IPS DF 6.9 (cell line): ENCODE measurements around the gene CAMSAP1.

Experiments used
- DNase-seq: peaks from one replicate; pipeline ENCODE4 v3.0.0-alpha.2; 2013; ENCODE audit warnings: low read depth, low spot score
- H3K27ac ChIP-seq: one replicate; pipeline ENCODE4 v1.5.1; 2013; ENCODE audit warnings: low read length, control low read depth
- H3K27me3 ChIP-seq: 2 replicates; pipeline ENCODE4 v1.6.1; 2013; ENCODE audit warnings: mild to moderate bottlenecking, low read length; ENCODE audit not compliant: control insufficient read depth, insufficient read depth
- H3K36me3 ChIP-seq: 2 replicates; pipeline ENCODE4 v1.6.1; 2013; ENCODE audit warnings: low read length; ENCODE audit not compliant: control insufficient read depth, insufficient read depth
- H3K4me1 ChIP-seq: 2 replicates; pipeline ENCODE4 v1.6.1; 2013; ENCODE audit warnings: low read length; ENCODE audit not compliant: control insufficient read depth, insufficient read depth
- H3K4me3 ChIP-seq: 2 replicates; pipeline ENCODE4 v1.5.1; 2013; ENCODE audit warnings: mild to moderate bottlenecking, low read length
- H3K9me3 ChIP-seq: 2 replicates; pipeline ENCODE4 v1.6.1; 2013; ENCODE audit warnings: low read length, inconsistent platforms; ENCODE audit not compliant: control insufficient read depth, insufficient read depth
- WGBS: extraction: QIAGEN DNeasy Blood & Tissue Kit; methylation state at CpG from one replicate; pipeline ENCODE4 v1.1.7; 2013; ENCODE audit warnings: mixed read lengths, missing lambda C conversion rate; ENCODE audit not compliant: insufficient read length, insufficient coverage; 5-methylcytosine and 5-hydroxymethylcytosine counted together

Gene CAMSAP1

GRCh38 chr9:135927195-135928013 is 20.1 kb upstream of the CAMSAP1 start:
- no CpG with 5 or more reads among the region's 25 CpGs for WGBS
- Histone ChIP-seq H3K27me3 (no peaks in the 10 kb centered on the region), H3K4me3 (no peak overlapping the region)

GRCh38 chr9:135926402-135927194 is 19.3 kb upstream of the CAMSAP1 start:
- no peak overlapping the region for H3K4me3 ChIP-seq

More at GRCh38 chr9:135927195-135928013, 20.1 kb upstream of the CAMSAP1 start:
- H3K4me1 ChIP-seq, result peaks cover 3% of the 10 kb centered on the region; the same call in 1 of the 2 replicates
- H3K27ac ChIP-seq, result no peak overlapping the region
- no peak for DNase-seq
- H3K36me3 ChIP-seq, result peaks cover 14% of the 10 kb centered on the region; the same call in 1 of the 2 replicates
- no peaks in the 10 kb centered on the region for H3K9me3 ChIP-seq

GRCh38 chr9:135925496-135926133 is 18.3 kb upstream of the CAMSAP1 start:
- H3K4me3 ChIP-seq, result no peak overlapping the region
- H3K36me3 ChIP-seq, result peaks cover 8% of the 10 kb centered on the region; the same call in 1 of the 2 replicates
- H3K9me3 ChIP-seq, result no peaks in the 10 kb centered on the region
- peaks cover 3% of the 10 kb centered on the region; the same call in 1 of the 2 replicates for H3K4me1 ChIP-seq
- no peaks in the 10 kb centered on the region for H3K27me3 ChIP-seq
- WGBS, result no CpG with 5 or more reads among the region's 19 CpGs
- H3K27ac ChIP-seq, result no peak overlapping the region
- no peak for DNase-seq

More at GRCh38 chr9:135926402-135927194, 19.3 kb upstream of the CAMSAP1 start:
- no peaks in the 10 kb centered on the region for H3K9me3 ChIP-seq
- peaks cover 3% of the 10 kb centered on the region; the same call in 1 of the 2 replicates for H3K4me1 ChIP-seq
- no CpG with 5 or more reads among the region's 27 CpGs for WGBS
- no peak overlapping the region for H3K27ac ChIP-seq
- H3K36me3 ChIP-seq, result peaks cover 14% of the 10 kb centered on the region; the same call in 1 of the 2 replicates
- no peak for DNase-seq
- no peaks in the 10 kb centered on the region for H3K27me3 ChIP-seq

- Histone ChIP-seq H3K9me3 (no peaks in the 10 kb centered on the region), H3K4me3 (no peak overlapping the region), H3K4me1 (peaks cover 3% of the 10 kb centered on the region; the same call in 1 of the 2 replicates), H3K36me3 (peaks cover 8% of the 10 kb centered on the region; the same call in 1 of the 2 replicates), H3K27ac (no peak overlapping the region), H3K27me3 (no peaks in the 10 kb centered on the region)
- WGBS, result 100% methylated on average over 1 of the region's 27 CpGs
- no peak for DNase-seq
Observed at GRCh38 chr9:135924628-135925338, 17.4 kb upstream of the CAMSAP1 start.

- WGBS, result no CpG with 5 or more reads among the region's 13 CpGs
- Histone ChIP-seq H3K9me3 (peaks cover 6% of the 10 kb centered on the region; the same call in 1 of the 2 replicates), H3K36me3 (peaks cover 6% of the 10 kb centered on the region; the same call in 1 of the 2 replicates), H3K4me1 (peaks cover 3% of the 10 kb centered on the region; the same call in 1 of the 2 replicates), H3K27me3 (no peaks in the 10 kb centered on the region), H3K4me3 (no peak overlapping the region), H3K27ac (no peak overlapping the region)
- no peak for DNase-seq
Observed at GRCh38 chr9:135923508-135923907, 16.2 kb upstream of the CAMSAP1 start.

GRCh38 chr9:135921749-135922310 is 14.5 kb upstream of the CAMSAP1 start:
- H3K4me1 ChIP-seq, result no peaks in the 10 kb centered on the region
- no CpG with 5 or more reads among the region's 14 CpGs for WGBS
- no peak for DNase-seq
- H3K27me3 ChIP-seq, result no peaks in the 10 kb centered on the region
- H3K4me3 ChIP-seq, result no peak overlapping the region
- H3K9me3 ChIP-seq, result peaks cover 6% of the 10 kb centered on the region
- peaks cover 3% of the 10 kb centered on the region; the same call in 1 of the 2 replicates for H3K36me3 ChIP-seq
- no peak overlapping the region for H3K27ac ChIP-seq

GRCh38 chr9:135920973-135921585 is 13.7 kb upstream of the CAMSAP1 start:
- DNase-seq, result no peak

GRCh38 chr9:135920256-135920930 is 13.0 kb upstream of the CAMSAP1 start:
- Histone ChIP-seq H3K4me1 (no peaks in the 10 kb centered on the region), H3K4me3 (no peak overlapping the region), H3K36me3 (peaks cover 2% of the 10 kb centered on the region; the same call in 1 of the 2 replicates), H3K27ac (no peak overlapping the region), H3K9me3 (peaks cover 7% of the 10 kb centered on the region), H3K27me3 (no peaks in the 10 kb centered on the region)
- no CpG with 5 or more reads among the region's 15 CpGs for WGBS
- DNase-seq, result no peak

More at GRCh38 chr9:135920973-135921585, 13.7 kb upstream of the CAMSAP1 start:
- Histone ChIP-seq H3K27ac (no peak overlapping the region), H3K36me3 (no peaks in the 10 kb centered on the region), H3K4me1 (no peaks in the 10 kb centered on the region), H3K9me3 (peaks cover 6% of the 10 kb centered on the region), H3K4me3 (no peak overlapping the region), H3K27me3 (no peaks in the 10 kb centered on the region)
- no CpG with 5 or more reads among the region's 24 CpGs for WGBS
